Anterior cingulate cortex (tissue), 58 donors: ENCODE results near the gene ZNF891.

ENCODE experiments used
- DNase-seq, 58 donors: peaks; one replicate each; lab custom pipeline; 2025; lab: John Stamatoyannopoulos, UW

ZNF891 gene

DNA sequence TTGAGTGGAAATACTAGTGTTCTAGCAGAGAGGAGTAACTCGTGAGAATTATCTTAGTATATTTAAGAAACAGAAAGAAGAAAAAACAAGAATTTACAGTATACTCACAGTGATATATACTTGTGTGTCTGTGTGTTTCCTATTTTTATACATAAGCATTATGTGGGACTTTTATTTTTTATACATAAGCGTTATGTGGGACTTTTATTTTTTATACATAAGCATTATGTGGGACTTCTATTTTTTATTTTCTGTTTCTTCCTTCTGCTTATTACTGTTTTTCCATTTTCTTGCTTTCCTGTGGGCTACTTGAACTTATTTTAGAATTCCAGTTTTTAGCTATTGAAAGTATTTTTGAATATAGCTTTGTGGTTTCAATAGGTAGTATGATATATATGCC is 56.2 kb downstream of the ZNF891 start:
- DNase-seq = no peak

DNA sequence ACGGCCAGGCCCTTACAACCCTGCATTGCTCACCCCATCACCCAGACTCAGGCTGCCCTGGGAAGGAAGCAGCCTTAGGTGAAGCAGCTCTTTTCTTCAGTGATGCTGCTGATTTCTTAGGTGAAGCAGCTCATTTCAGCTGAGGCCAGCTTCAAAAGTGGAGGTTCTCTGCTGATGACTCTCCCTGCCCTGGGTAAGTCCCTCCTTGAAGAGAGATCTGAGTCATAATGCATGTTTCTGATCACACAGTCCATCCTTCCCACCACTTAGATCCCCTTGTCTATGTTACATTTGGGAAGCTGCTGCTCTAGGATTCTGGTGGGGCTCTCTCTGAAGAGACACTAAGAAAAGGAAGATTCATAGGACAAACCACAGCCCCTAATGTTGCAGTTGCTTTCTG is 66.5 kb downstream of the ZNF891 start:
- no peak for DNase-seq

DNA sequence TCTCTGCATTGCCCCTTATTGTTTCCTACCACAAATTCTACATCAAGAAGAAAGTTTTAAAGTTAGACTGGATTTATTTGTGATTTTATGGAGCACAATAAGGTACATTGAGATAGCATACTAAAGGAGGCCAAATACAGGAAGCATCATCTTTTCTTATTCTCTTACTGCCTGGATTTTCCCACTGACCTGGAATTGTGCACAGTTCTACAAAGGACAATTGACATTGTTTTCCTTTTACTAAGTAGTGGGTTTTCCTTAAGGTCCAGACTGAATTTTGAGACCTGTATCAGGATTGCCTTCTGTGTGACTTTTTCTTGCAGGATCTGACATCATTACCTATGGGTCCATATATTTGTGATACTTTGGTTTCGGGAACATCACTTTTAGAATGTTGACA is 68.1 kb downstream of the ZNF891 start:
- DNase-seq = no peak

DNA sequence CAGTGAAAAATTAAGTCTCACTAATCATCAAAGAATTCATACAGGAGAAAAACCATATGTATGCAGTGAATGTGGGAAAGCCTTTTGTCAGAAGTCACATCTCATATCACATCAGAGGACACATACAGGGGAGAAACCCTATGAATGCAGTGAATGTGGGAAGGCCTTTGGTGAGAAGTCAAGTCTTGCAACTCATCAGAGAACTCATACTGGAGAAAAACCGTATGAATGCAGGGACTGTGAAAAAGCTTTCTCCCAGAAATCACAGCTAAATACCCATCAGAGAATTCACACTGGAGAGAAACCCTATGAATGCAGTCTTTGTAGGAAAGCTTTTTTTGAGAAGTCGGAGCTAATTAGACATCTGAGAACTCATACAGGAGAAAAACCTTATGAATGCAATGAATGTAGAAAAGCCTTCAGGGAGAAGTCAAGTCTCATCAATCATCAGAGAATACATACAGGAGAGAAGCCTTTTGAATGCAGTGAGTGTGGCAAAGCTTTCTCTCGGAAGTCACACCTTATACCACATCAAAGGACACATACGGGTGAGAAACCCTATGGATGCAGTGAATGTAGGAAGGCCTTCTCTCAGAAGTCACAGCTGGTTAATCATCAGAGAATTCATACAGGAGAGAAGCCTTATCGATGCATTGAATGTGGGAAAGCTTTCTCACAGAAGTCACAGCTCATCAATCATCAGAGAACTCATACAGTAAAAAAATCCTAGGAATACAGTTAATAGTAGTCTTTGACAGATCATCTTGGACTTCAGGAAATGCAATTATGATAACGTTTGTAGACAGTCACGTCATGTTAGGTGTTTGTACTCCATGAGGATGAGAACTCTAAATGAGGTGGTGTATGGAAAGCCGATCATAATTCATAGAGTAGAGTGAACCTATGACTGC is 71.6 kb downstream of the ZNF891 start:
- no peak for DNase-seq

DNA sequence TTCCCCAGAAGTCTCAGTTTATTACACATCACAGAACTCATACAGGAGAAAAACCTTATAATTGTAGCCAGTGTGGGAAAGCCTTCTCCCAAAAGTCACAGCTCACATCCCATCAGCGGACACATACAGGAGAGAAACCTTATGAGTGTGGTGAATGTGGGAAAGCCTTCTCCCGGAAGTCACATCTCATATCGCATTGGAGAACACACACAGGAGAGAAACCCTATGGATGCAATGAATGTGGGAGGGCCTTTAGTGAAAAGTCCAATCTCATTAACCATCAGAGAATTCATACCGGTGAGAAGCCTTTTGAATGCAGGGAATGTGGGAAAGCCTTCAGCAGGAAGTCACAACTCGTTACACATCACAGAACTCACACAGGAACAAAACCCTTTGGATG is 72.6 kb downstream of the ZNF891 start:
- DNase-seq = no peak
